Measurements from ENCODE around the gene WFDC13. TPM values are rescaled to one million over a fixed set of nuclear protein-coding genes. Genes with fewer than 3 reads are reported as not detected.

Gene WFDC13
- total and polyA plus RNA-seq, 2 of the 8 experiments (the other 6 are each of a cell fraction or from before 2014, with no cell fraction given) = not detected

- Histone ChIP-seq H3K23ac (ENCODE audit: insufficient read length) (no peak within 1 kb of the TSS), H2BK120ac (replicated peaks; ENCODE audit: low read depth, low read length) (no peak within 1 kb of the TSS), H2BK15ac (ENCODE audit: low read length) (no peak within 1 kb of the TSS), H2BK5ac (ENCODE audit: low read depth, low read length) (no peak within 1 kb of the TSS), H4K5ac (ENCODE audit: insufficient read length, low read depth, low read length) (no peak within 1 kb of the TSS), H2BK12ac (ENCODE audit: low read depth, low read length) (no peak within 1 kb of the TSS), H3K27me3 (replicated peaks in 1 of 4; ENCODE audit: control insufficient read depth in 3 of 4, extremely low read depth in 1 of 4, insufficient read depth in 3 of 4, low read length in 3 of 4) (no peaks in the 10 kb centered on the region), H3K9me3 (ENCODE audit: insufficient read depth in 2 of 2, low read depth in 1 of 2, low read length in 1 of 2) (peaks cover 0 to 2% of the 10 kb centered on the region in 2 experiments; a peak in 1 of 4 replicates), H3K23me2 (ENCODE audit: low read depth, low read length) (no peaks in the 10 kb centered on the region), H3K36me3 (ENCODE audit: control insufficient read depth in 2 of 4, insufficient read depth in 4 of 4, low read length in 3 of 4) (no peaks in the 10 kb centered on the region), H2AK5ac (ENCODE audit: low read depth, low read length) (no peak within 1 kb of the TSS), H3K79me2 (ENCODE audit: control insufficient read depth in 1 of 2, insufficient read depth in 2 of 2, low read length in 2 of 2) (no peaks in the 10 kb centered on the region), H3K4me1 (replicated peaks in 1 of 4; ENCODE audit: control insufficient read depth in 3 of 4, insufficient read depth in 4 of 4, low read length in 3 of 4) (no peaks in the 10 kb centered on the region), H3K14ac (ENCODE audit: insufficient read length) (no peak within 1 kb of the TSS), H3K56ac (replicated peaks; ENCODE audit: insufficient read length, low read depth, low read length) (no peak within 1 kb of the TSS), H2AFZ (ENCODE audit: low read length) (no peak within 1 kb of the TSS), H3K4me3 (ENCODE audit: extremely low read depth in 1 of 4, insufficient read depth in 2 of 4, low read depth in 3 of 4, low read length in 4 of 4) (no peak within 1 kb of the TSS), H3K27ac (ENCODE audit: low read depth, low read length) (no peak within 1 kb of the TSS), H4K8ac (ENCODE audit: extremely low read depth, insufficient read depth, low read length) (no peak within 1 kb of the TSS), H3K4me2 (ENCODE audit: insufficient read depth in 1 of 2, low read depth in 2 of 2, low read length in 2 of 2) (no peak within 1 kb of the TSS), H3K18ac (ENCODE audit: extremely low read depth, low read length) (no peak within 1 kb of the TSS), H4K20me1 (replicated peaks in 1 of 2; ENCODE audit: control insufficient read depth in 1 of 2, insufficient read depth in 2 of 2, low read length in 2 of 2) (no peaks in the 10 kb centered on the region), H4K91ac (replicated peaks; ENCODE audit: insufficient read length, low read length) (no peak within 1 kb of the TSS), H3K4ac (replicated peaks; ENCODE audit: insufficient read length, low read depth, low read length) (no peak within 1 kb of the TSS), H3K79me1 (ENCODE audit: low read depth, low read length) (no peaks in the 10 kb centered on the region), H3K9ac (replicated peaks in 1 of 4; ENCODE audit: extremely low read depth in 1 of 4, low read depth in 3 of 4, low read length in 3 of 4) (no peak within 1 kb of the TSS), H2BK20ac (ENCODE audit: low read length) (no peak within 1 kb of the TSS)
- TF ChIP-seq GABPA (IDR thresholded peaks at IDR 0.05; ENCODE audit: borderline replicate concordance, insufficient read depth, low read length) (no peak), CREB1 (IDR thresholded peaks at IDR 0.05) (no peak), RFX5 (IDR thresholded peaks at IDR 0.05; ENCODE audit: borderline replicate concordance, low read depth, low read length) (no peak), SIRT6 (IDR thresholded peaks at IDR 0.05; ENCODE audit: low read length) (no peak), KDM5A (IDR thresholded peaks at IDR 0.05; ENCODE audit: low read length) (no peak), ATF2 (IDR thresholded peaks at IDR 0.05; ENCODE audit: low read length) (no peak), CBX8 (IDR thresholded peaks at IDR 0.05; ENCODE audit: borderline replicate concordance, low read depth, low read length) (no peak), SP1 (IDR thresholded peaks at IDR 0.05; ENCODE audit: low read depth, low read length) (no peak), POU5F1 (IDR thresholded peaks at IDR 0.05; ENCODE audit: low read depth, low read length) (no peak), NRF1 (IDR thresholded peaks at IDR 0.05; ENCODE audit: low read depth, low read length) (no peak)
- TF ChIP-seq, protein P1, sequence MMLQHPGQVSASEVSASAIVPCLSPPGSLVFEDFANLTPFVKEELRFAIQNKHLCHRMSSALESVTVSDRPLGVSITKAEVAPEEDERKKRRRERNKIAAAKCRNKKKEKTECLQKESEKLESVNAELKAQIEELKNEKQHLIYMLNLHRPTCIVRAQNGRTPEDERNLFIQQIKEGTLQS (IDR thresholded peaks at IDR 0.05; ENCODE audit: insufficient read depth, low read depth, low read length) = no peak
- FAIRE-seq (no peak), DNase-seq (ENCODE audit: low read depth in 1 of 2, low spot score in 2 of 2) (no peak)
- WGBS, 2 experiments (ENCODE audit: extremely low coverage in 1 of 2, insufficient coverage in 1 of 2, insufficient read length in 1 of 2, insufficient replicate concordance in 2 of 2, low coverage in 1 of 2, low lambda C conversion rate in 2 of 2, missing lambda C conversion rate in 1 of 2) = 80% methylated on average over 1 of the region's 1 CpG; no CpG with 5 or more reads in 1 of the 2 experiments
- ChIA-PET POLR2A (ENCODE audit: partially characterized antibody) (no interaction called here), CTCF (ENCODE audit: partially characterized antibody) (no interaction called here)
These were observed 31.7 kb upstream of the WFDC13 start, which contains the start of gene WFDC11 for GRCh38 chr20:45670139-45670538. WFDC11 (minus strand) TSS chr20:45670239; CDS start chr20:45650600, 19,639 bp downstream.

Data from H1 (cell line).